Liver (tissue), 3 donors: ENCODE data around the gene KRTAP10-5.

Experiments
- CTCF ChIP-seq: fragments of 150-350 bp; IDR thresholded peaks from 2 replicates; pipeline ENCODE4 v1.5.1; 2017; ENCODE audit warnings: improper control_type of control experiment, low read depth, low read length; ENCODE audit not compliant: missing input control
- FOXA1 ChIP-seq: IDR thresholded peaks from 2 replicates; pipeline ENCODE4 v1.6.1; 2016; ENCODE audit warnings: antibody characterized with exemption
- REST ChIP-seq: IDR thresholded peaks from 2 replicates; pipeline ENCODE4 v1.6.1; 2016; ENCODE audit warnings: antibody characterized with exemption, mild to moderate bottlenecking
- SP1 ChIP-seq: IDR thresholded peaks from 2 replicates; pipeline ENCODE4 v1.6.1; 2018; ENCODE audit warnings: antibody characterized with exemption, mild to moderate bottlenecking
- donor health status: healthy.
- donor health status: healthy.

GRCh38 chr21:44611551-44611950, 31.1 kb upstream of the KRTAP10-5 start:
- TF ChIP-seq SP1 (no peak), REST (no peak), CTCF (no peak), FOXA1 (no peak)
